ENCODE data around the gene BSN. TPM values are rescaled to one million over a fixed set of nuclear protein-coding genes. Genes with fewer than 3 reads are reported as not detected.

Gene BSN
- total RNA-seq, 1 donor from 2014 or later = 0.08 TPM

DNA sequence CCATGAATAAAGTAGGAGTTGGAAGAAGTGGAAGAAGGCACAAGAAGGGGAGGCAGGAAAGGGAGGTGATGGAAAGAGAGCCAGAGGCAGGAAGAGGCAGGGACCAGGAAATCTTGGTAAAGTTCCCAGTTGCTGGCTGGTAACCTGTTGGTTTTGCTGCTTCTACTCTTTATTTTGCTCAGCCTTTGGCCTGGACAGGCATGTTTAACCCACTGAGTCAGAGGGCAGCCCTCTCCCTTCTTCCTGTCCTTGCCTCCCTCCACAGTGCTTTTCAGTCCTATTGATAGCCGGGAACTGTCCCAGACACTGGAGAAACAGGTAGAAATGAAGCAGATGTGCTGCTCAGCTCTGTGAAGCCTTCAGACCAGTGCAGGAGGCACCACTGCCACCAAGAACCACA is 76.5 kb downstream of the BSN start:
- no peak for ATAC-seq

DNA sequence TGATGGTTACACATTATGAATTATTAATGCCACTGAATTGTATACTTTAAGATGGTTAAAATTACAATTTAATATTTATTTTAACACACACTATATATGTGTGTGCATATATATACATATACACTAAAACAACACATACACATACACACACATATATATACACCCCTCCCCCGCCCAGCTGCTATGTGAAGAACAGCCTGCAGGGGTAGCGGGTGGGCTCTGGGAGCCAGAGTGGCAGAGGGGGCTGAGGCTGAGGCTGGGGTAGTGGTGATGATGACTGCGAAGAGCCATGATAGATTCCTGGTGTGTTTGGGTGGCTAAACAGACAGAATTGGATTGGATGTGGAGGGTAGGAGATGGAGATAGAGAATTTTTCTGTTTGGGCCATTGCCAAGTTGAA is 80.5 kb downstream of the BSN start:
- no peak for ATAC-seq

DNA sequence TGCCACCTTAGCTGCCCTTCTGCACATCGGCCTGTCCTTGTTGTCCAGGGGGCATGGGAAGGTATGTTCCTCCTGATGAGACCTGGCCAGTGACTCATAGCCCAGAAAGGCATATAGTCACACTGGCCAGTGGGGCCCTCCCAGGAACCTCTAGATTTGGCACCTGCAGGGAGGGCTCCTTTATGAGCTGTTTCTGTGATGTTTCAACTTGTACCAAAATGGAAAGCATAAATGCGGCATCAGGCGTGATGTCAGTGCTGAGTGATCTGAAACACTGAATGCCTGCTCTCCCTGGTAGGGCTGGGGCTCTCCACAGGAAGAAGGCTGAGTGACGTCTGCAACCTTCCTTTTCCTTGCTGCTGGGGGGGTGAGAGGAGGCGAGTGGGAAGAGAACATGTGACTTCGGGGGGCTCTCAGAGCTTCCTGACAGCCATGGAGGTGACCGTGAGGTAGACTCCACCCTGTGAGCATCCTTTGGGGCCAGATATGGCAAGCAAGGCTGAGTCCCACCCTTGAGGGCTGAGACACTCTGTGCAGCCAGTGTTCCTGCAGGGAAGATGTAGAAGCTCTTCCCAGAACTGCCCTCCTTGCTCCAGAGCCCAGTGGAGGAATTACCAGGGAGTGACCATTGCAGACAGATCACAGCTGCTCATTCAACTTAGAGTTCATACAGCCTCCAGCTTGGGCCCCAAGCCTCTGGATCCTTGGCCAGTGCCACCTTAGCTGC is 82.8 kb downstream of the BSN start:
- peak; percentile 50 for ATAC-seq

DNA sequence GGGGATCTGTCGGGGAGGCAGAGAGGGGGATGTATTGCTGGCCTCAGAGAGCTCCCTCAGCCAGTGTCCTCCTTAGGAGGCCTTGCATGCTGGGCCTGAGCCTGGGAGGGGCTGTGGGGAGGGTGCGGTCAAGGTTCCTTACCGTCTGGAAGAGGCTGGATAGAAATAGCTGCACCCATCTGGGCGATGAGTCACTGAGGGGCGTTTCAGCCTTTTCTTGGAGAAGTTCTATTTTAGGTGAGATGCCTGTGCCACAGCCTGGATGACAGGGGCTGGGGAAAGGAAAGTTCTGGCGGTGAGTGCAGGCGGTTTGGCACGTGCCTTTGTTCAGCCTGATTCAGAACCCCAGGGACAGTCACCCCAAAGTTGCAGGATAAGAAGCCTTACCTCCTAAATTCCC is 84.2 kb downstream of the BSN start:
- peak; percentile 81 for ATAC-seq

DNA sequence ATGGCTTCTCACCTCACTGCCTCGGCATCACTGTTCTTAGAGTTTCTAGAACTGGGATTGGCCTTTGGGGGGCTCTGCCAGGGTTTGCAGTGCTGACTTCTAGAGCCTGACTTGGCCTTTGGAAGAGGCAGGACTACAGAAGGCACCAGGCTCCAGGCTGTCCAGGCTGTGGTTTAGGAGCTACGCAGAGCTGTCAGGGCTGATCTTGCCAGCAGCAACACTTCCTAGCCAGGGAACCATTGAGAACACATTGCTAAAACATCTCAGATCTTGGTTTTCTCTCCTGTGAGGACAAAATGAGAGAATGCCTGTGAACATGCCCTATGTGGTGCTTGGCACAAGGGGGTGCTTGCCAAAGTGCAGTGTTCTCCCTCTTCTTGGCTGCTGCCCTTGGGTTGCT is 85.3 kb downstream of the BSN start:
- ATAC-seq = no peak

DNA sequence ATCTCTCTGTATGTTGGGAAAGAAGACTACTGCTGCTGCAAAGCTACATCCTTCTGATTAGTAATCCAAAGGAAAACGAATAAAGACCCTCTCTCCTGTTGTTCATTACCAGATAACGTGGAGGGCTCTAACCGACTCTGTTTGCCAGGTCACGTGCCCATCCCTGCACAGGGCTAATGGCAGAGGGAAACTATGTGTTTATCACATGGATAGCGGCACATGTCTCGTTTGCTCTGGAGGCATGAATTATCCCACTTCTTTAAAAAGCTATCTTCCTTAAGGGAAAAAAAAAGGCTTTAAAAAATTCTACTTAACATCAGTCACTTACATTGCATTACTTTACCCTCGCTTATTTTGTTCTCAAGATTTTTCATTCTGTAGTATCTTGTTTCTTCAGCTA is 87.0 kb downstream of the BSN start:
- ATAC-seq = no peak

DNA sequence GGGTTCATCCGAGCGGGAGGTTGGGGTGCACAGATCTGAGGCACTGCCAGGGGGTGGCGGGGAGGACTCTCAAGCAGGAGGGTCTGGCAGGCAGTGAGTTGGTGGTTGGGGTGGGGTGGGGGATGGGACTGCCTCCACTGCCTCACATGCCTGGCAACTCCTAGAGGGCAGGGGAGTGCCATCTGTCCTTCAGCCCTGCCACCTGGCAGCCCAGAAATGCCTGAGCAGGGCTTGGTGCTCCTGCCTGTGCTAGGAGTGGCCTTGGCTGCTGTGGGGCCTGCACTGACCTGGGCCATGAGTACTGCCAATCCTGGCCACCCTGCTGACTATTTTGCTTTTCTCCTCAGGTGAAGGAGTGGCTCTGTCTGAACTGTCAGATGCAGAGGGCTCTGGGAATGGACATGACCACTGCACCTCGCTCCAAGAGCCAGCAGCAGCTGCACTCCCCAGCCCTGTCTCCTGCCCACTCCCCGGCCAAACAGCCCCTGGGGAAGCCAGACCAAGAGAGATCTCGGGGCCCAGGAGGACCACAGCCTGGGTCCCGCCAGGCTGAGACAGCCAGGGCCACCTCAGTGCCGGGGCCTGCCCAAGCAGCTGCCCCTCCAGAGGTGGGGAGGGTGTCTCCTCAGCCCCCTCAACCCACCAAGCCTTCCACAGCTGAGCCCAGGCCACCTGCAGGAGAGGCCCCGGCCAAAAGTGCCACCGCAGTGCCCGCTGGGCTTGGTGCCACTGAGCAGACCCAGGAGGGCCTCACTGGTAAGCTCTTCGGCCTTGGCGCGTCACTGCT is 87.8 kb downstream of the BSN start:
- no peak for ATAC-seq

DNA sequence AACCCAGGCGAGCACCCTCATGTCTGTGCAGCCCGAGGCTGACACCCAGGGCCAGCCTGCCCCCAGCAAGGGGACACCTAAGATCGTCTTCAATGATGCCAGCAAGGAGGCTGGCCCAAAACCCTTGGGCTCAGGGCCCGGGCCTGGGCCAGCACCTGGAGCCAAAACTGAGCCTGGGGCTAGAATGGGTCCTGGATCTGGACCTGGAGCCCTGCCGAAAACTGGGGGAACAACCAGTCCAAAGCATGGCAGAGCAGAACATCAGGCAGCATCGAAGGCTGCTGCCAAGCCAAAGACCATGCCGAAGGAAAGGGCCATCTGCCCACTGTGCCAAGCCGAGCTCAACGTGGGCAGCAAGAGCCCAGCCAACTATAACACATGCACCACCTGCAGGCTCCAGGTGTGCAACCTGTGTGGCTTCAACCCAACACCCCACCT is 88.5 kb downstream of the BSN start:
- no peak for ATAC-seq

DNA sequence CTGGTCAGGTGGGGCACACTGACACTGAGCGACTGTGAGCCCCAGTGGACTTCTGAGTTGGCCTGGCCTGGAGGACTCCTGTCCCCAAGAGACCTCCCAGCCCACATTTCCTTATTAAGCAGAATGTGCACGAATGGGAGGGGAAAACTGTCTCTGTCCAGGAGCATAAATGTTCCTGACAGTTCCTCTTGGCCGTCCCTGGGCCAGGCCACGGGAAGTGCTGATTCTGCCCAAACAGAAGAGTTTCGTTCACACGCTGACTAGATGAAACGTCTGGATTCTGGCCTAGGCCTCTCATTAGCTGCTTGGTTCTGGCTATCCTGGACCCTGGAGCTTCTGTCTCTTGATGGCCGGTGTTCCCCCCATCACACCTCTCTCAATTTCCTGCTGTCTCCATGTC is 90.4 kb downstream of the BSN start:
- no peak for ATAC-seq

DNA sequence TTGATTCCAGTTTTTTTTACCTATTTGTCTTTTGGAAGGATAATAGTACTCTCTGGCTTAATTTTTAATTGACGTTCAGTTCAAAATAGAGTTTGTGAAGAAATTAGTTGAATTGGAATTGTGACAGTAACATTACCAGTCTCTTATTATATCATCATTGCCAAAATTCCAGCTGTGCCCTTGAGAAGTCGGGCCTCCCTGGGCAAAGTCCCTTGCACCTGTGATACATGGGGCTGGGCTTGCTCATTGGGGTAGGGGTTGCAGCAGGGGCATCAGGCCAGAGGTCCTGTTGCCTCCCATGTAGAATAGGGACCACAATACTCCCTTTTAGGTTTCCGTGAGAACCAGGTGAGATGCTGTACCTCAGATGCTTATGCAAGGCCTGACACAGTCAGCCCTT is 92.0 kb downstream of the BSN start:
- no peak for ATAC-seq

DNA sequence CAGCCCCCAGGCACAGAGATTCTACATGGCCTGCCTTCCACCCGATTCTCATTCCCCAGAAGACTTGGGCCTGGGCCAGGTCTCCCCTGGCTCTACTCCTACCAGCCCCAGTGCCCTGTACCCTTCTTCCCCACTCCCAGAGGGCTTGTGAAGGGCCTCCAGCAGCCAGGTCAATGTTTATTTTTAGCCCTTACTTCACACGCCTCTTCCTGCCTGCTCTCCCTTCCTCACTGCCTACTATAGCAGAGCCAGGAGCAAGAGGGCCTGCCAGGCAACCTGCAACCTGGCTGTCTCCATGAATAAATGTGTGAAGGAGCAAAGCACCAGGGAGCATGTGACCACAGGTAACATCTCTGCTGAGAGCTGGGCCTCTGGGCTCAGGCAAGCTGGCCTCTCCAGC is 93.5 kb downstream of the BSN start:
- ATAC-seq = no peak

DNA sequence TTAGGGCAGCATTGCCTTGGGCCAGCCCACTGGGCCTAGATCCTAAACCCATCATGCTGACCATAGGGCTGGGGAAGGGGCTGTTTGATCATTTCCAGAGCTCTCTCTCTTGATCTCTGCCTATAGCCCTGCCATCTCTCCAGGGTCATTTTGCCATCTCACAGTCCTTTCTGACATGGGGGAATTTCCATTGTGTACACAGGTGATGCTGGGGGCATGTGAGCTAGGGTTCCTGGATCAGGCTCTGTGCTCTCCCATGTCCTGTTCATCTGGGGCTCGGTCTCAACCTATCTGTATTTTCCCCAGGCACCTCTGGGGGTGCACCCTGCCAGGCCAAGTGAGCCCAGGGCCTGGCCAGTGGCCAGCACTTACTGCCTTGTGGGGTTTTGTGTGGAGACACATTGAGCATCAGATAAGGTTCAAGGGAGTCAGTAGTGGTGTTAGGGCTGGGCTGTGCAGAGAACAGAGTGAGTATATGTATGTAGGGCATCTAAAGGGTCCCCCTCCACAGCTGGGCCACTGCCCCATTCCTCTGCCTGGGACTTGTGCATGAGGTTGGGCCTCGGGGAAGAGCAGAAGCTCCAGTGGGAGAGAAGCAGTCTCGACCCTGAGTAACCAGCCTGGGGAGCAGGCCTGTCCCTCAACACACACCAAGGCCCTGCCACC is 94.2 kb downstream of the BSN start:
- ATAC-seq = no peak

DNA sequence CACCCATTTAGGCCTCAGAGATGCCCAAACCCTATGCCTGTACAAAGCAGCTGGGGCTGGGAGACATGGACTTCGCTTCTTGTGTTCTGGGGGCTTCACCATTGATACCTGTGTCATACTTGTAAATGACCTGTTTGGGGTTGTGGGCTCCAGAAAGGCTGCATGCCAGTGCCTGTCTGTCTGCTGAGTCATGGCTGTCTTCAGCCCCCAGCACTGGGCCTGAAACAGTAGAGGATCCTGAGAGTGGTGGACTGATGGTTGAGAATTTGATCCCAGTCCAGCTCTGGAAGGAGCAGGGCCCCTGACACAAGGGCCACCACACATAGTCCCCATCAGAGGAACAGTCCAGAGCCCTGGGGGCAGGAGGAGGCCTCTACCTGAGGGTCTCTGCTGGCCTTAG is 95.3 kb downstream of the BSN start:
- no peak for ATAC-seq

DNA sequence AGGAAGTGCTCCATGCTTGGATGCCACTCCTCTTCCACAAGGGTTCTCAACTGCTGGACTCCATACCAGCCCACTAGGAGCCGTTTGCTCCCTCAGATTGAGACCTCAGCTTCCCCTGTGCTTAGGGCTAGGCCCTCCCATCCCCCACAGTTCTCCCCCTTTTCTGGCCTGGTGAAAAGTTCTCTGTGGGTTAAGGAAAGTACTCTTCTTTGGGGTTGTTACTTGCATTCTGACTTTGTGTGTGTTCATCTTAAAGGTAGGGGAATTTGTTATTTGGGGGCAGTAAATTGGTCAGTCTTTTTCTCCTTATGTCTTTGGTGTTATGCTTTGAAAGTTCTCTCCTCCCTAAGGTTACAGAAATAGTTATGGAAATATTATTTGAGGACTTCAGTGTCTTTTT is 95.9 kb downstream of the BSN start:
- ATAC-seq = no peak

DNA sequence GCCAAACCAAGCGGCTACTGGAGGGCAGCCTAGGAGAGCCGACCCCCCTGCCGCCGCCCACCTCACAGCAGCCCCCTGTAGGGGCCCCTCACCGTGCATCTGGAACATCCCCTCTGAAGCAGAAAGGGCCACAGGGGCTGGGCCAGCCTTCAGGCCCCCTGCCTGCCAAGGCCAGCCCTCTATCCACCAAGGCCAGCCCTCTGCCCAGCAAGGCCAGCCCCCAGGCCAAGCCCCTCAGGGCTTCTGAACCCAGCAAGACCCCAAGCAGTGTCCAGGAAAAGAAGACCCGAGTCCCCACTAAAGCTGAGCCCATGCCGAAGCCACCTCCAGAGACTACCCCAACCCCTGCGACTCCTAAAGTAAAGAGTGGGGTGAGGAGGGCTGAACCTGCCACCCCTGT is 96.4 kb downstream of the BSN start:
- ATAC-seq = no peak

DNA sequence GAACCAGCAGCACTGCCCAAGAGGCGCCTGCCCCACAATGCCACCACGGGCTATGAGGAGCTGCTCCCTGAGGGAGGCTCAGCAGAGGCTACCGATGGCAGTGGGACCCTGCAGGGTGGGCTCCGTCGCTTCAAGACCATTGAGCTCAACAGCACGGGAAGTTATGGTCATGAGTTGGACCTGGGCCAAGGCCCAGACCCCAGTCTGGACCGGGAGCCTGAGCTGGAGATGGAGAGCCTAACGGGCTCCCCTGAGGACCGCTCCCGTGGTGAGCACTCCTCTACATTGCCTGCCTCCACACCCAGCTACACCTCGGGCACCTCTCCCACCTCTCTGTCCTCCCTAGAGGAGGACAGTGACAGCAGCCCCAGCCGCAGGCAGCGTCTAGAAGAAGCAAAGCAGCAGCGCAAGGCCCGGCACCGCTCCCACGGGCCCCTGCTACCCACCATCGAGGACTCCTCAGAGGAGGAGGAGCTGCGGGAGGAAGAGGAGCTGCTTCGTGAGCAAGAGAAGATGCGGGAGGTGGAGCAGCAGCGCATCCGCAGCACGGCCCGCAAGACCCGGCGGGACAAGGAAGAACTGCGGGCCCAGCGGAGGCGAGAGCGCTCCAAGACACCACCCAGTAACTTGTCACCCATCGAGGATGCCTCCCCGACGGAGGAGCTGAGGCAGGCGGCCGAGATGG is 98.1 kb downstream of the BSN start:
- ATAC-seq = no peak

DNA sequence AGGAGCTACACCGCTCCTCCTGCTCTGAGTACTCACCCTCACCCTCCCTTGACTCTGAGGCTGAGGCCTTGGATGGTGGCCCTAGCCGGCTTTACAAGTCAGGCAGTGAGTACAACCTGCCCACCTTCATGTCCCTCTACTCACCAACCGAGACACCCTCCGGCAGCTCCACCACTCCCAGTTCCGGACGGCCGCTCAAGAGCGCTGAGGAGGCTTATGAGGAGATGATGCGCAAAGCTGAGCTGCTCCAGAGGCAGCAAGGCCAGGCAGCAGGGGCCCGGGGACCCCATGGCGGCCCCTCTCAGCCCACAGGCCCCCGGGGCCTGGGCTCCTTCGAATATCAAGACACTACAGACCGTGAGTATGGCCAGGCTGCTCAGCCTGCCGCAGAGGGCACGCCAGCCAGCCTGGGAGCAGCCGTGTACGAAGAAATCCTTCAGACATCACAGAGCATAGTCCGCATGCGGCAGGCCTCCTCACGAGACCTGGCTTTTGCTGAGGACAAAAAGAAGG is 98.7 kb downstream of the BSN start:
- no peak for ATAC-seq

DNA sequence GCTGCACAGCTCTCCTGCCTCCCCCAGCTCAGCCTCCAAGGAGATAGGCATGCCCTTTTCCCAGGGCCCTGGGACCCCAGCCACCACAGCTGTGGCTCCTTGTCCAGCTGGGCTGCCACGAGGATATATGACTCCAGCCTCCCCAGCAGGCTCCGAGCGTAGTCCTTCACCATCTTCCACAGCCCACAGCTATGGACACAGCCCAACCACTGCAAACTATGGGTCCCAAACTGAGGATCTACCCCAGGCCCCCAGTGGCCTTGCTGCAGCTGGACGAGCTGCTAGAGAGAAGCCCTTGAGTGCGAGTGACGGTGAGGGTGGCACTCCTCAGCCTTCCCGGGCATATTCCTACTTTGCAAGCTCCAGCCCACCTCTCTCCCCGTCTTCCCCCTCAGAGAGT is 99.3 kb downstream of the BSN start:
- no peak for ATAC-seq

DNA sequence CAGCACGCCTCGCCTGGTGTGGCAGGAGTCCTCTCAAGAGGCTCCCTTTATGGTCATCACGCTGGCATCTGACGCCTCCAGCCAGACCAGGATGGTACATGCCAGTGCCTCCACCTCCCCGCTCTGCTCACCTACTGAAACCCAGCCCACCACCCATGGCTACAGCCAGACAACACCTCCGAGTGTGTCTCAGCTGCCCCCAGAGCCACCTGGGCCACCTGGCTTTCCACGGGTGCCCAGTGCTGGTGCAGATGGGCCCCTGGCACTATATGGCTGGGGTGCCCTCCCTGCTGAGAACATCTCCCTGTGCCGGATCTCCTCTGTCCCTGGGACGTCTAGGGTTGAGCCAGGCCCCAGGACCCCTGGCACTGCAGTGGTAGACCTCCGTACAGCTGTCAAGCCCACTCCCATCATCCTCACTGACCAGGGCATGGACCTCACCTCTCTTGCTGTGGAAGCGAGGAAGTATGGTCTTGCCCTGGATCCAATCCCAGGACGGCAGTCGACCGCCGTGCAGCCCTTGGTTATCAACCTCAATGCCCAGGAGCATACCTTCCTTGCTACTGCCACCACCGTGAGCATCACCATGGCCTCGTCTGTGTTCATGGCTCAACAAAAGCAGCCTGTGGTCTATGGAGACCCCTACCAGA is 100.0 kb downstream of the BSN start:
- no peak for ATAC-seq

DNA sequence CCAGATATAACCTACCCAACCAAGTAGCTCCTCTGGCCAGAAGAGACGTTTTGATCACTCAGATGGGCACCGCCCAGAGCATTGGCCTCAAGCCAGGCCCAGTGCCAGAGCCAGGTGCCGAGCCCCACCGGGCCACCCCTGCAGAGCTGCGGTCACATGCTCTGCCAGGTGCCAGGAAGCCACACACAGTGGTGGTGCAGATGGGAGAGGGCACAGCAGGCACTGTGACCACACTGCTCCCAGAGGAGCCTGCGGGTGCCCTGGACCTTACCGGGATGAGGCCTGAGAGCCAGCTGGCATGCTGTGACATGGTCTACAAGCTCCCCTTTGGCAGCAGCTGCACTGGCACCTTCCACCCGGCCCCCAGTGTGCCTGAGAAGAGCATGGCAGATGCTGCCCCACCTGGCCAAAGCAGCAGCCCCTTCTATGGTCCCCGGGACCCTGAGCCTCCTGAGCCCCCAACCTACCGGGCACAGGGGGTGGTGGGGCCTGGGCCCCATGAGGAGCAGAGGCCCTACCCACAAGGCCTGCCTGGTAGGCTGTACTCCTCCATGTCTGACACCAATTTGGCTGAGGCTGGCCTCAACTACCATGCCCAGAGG is 100.8 kb downstream of the BSN start:
- peak; percentile 17 for ATAC-seq

DNA sequence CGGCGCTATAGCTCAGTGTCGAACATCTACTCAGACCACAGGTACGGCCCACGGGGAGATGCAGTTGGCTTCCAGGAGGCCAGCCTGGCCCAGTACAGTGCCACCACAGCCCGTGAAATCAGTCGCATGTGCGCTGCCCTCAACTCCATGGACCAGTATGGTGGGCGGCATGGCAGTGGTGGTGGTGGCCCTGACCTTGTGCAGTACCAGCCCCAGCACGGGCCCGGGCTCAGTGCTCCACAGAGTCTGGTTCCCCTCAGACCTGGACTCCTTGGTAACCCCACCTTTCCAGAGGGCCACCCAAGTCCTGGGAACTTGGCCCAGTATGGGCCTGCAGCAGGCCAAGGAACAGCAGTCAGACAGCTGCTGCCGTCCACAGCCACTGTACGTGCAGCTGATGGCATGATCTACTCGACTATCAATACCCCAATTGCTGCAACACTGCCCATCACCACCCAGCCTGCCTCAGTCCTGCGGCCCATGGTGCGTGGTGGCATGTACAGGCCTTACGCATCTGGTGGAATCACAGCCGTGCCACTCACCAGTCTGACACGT is 101.5 kb downstream of the BSN start:
- no peak for ATAC-seq

All from esophagus mucosa (tissue), 1 donor.